Motor neuron (in vitro differentiated cells): ENCODE measurements around the gene BICRA. TPM values are rescaled to one million over a fixed set of nuclear protein-coding genes. Genes with fewer than 3 reads are reported as not detected.
"Not testable (repeated sequence)": the region's sequence is repeated elsewhere in the genome, so short reads cannot be mapped to it uniquely, and the experiment has no call there.

Source experiments
- ATAC-seq, 8 experiments: fragments of 200-7000 bp; cut with Tn5 transposase; replicated peaks in 6 of 8; 2 replicates each; pipeline ENCODE4 v1.8.0; 2021; ENCODE audit warnings: mild to moderate bottlenecking in 8 of 8, moderate library complexity in 8 of 8
- H3K27ac ChIP-seq, 2 donors: fragments of 250-450 bp; sonication (Bioruptor Pico); 2 replicates each; pipeline ENCODE4 v1.9.0; 2021; ENCODE audit warnings: antibody characterized with exemption in 2 of 2, mild to moderate bottlenecking in 2 of 2, moderate library complexity in 1 of 2
- H3K4me1 ChIP-seq, 2 donors: fragments of 250-450 bp; sonication (Bioruptor Pico); replicated peaks in 1 of 2; 2 replicates each; pipeline ENCODE4 v1.6.1; 2021; ENCODE audit warnings: antibody characterized with exemption in 2 of 2, mild to moderate bottlenecking in 2 of 2, moderate library complexity in 1 of 2
- H3K4me3 ChIP-seq, 5 donors: fragments of 250-450 bp; sonication (Bioruptor Pico); 2 replicates each; pipeline ENCODE4 v1.9.0; 2021; ENCODE audit warnings: antibody characterized with exemption in 5 of 5, mild to moderate bottlenecking in 5 of 5, moderate library complexity in 4 of 5
- WGBS, 10 experiments: fragments of 450-650 bp; shearing (Covaris generic); methylation state at CpG; one replicate each; pipeline ENCODE4 v1.0.0; 2022; 5-methylcytosine and 5-hydroxymethylcytosine counted together
- in situ Hi-C, 9 experiments: fragments of 400-800 bp; cut with MboI; loops; one replicate each; pipeline ENCODE4 v1.15.0; 2021; ENCODE audit warnings: low sequenced_read_pairs in 9 of 9, low pct_unique_long_range_greater_than_20kb in 2 of 9; ENCODE audit not compliant: unreplicated experiment in 9 of 9
- total RNA-seq, 8 experiments: library from RNA; unstranded; fragments of 300-600 nt; gene quantifications; 2 replicates each; pipeline versions ENCODE4 v1.2.3 to v1.2.4, GENCODE V29; 2022

The BICRA gene
- total RNA-seq, 8 experiments from 2014 or later, result 1.6 to 9.1 (median 5.5) TPM

DNA sequence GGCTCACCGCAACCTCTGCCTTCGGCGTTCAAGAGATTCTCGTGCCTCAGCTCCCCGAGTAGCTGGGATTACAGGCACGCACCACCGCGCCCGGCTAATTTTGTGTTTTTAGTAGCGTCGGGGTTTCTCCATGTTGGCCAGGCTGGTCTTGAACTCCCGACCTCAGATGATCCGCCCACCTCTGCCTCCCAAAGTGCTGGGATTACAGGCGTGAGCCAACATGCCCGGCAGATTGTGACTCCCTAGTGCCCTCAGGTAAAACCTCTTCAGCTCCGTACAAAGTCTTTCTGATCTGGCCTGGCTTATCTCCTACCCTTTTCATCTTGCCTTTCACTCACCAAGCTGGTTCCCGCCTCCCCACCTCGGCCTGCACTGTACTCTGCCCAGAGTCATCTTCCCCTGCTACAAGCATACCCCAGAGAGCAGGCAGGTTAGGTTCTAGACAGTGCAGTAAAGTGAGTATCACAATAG lies 15.0 kb downstream of the BICRA start:
- WGBS, 10 experiments, result 60 to 91% (median 76%) methylated on average over 1 to 11 of the region's 18 CpGs; no CpG with 5 or more reads in 2 of the 10 experiments
- Histone ChIP-seq H3K27ac (no peak overlapping the region), H3K4me1 (no peaks in the 10 kb centered on the region), H3K4me3 (no peak overlapping the region)
- no peak for ATAC-seq
- in situ Hi-C loops, result no loop called here

DNA sequence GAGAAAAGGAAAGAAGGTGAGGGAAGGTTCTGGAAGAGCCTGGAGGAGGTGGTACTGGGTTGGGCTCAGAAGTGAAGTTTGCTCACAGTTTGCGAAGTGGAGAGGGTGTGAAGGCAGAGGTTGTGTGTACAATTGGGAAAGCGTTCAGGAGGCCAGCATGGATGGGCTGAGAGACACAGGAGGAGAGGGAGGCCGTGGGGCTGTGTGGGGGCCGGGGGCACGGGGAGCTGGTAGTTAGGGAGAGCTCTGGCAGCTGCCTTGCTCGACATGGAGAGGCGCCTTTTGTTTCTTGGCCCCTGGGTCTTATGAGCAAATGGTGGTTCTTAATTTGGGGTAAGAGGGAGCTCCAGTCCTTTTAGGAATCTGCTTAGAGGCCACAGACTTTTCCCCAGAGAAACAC lies 16.7 kb downstream of the BICRA start:
- Histone ChIP-seq H3K4me1 (no peaks in the 10 kb centered on the region), H3K4me3 (no peak overlapping the region), H3K27ac (no peak overlapping the region)
- in situ Hi-C loops, result no loop called here
- no peak for ATAC-seq
- 80% methylated on average over 1 of the region's 7 CpGs; no CpG with 5 or more reads in 9 of the 10 experiments for WGBS, 10 experiments

DNA sequence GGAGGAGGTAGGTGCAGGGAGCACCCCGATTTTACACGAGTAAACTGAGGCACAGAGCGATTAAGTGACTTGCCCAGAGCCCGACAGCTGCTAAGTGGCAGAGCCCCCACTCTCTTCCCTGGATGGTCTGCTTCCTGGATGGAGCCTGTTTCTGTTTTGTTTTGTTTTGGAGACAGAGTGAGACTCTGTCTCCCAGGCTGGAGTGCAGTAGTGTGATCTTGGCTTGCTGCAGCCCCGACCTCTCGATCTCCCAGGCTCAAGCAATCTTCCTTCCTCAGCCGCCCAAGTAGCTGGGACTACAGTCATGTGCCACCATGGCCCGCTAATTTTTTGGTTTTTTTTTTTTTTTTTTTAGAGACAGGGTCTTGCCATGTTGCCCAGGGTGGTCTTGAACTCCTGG lies 17.3 kb downstream of the BICRA start:
- in situ Hi-C loops, result no loop called here
- ATAC-seq, result no peak
- WGBS, 10 experiments, result 68 to 100% (median 81%) methylated on average over 2 to 7 of the region's 8 CpGs; no CpG with 5 or more reads in 4 of the 10 experiments
- Histone ChIP-seq H3K27ac (no peak overlapping the region), H3K4me3 (no peak overlapping the region), H3K4me1 (no peaks in the 10 kb centered on the region)

DNA sequence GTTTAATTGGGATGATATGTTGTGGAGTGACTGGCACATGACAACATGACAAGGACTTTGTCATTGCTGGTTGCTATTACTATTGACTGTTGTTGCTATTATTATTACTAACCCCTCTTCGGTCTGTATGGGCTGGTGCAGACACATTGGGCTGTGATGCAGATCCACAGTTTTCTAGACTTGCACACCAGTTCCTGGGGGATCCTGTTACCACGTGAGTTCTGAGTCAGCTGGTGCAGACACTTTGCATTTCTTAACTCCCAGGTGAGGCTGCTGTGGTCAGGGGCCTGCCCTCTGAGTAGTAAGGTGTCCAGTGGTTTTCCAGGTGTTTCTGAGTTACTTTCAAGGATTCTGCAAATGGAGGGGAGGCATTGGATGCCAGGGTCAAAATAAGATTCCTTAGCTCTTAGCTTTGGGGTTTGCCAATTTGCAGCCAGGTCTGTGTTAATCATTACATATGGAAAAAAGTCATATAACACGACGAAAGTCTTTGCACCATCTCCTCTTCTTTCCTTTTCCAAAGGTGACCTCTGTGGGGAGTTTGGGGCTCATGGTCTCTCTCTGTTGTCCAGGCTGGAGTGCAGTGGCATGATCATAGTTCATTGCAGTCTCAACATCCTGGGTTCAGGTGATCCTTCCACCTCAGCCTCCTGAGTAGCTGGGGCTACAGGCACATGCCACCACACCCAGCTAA lies 19.3 kb downstream of the BICRA start:
- no peaks in the 10 kb centered on the region for H3K4me1 ChIP-seq
- H3K27ac ChIP-seq, result no peak overlapping the region
- in situ Hi-C loops, result no loop called here
- no peak overlapping the region for H3K4me3 ChIP-seq
- ATAC-seq, result no peak
- 80 to 100% (median 93%) methylated on average over 1 to 3 of the region's 4 CpGs; no CpG with 5 or more reads in 4 of the 10 experiments for WGBS, 10 experiments

DNA sequence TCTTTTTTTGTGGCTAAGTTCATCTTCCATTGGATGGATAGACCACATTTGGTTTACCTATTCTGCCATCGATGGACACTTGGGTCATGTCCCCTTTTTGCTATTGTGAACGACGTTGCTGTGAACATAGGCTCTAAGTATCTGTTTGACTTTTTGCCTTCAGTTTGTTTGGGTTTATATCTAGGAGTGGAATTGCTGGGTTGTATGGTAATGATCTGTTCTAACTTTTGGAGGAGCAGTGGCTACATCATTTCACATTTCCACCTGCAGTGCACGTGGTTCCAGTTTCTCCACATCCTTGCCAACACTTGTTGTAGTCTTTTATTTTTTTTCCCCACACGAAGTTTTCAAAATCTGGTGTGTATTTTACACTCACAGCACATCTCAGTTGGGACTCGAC lies 21.7 kb downstream of the BICRA start:
- ATAC-seq, result no peak
- WGBS, 10 experiments, result 79 to 100% (median 93%) methylated on average over 1 to 6 of the region's 6 CpGs; no CpG with 5 or more reads in 2 of the 10 experiments
- in situ Hi-C loops, result no loop called here
- Histone ChIP-seq H3K4me1 (no peaks in the 10 kb centered on the region), H3K27ac (no peak overlapping the region), H3K4me3 (no peak overlapping the region)

DNA sequence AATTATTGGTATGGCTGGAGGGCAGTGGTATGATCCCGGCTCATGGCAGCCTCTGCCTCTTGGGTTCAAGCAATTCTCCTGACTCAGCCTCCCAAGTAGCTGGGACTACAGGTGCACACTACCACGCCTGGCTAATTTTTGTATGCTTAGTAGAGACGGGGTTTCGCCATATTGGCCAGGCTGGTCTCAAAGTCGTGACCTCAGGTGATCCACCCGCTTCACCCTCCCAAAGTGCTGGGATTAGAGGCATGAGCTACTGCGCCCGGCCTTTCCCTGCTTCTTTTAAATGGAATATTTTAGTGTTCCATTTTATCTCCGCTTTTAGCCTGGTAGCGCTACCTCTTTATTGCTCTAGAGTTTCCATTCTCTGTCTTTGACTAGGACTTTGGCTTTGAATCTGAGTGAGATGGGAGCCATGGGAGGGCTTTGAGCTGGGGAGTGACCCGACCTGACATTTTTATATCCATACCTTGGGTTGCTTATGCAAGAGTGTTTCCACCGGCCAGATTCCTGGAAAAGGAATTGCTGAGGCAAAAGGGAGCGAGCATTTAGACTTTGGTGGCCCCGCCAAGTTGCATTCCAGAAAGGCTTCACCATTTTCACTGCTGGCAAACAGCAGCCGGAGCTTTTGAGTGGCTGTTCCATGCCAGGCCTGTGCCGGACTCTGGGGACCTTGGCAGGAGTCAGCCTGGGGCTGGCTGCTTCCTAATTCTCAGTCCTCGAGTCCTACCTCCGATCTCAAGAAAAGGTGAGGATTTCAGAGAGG lies 22.9 kb downstream of the BICRA start:
- Histone ChIP-seq H3K4me3 (no peak overlapping the region), H3K27ac (peak overlapping the region in 1 of 2 donors; percentile 23), H3K4me1 (no peaks in the 10 kb centered on the region)
- no peak for ATAC-seq
- in situ Hi-C loops, result no loop called here
- 50 to 100% (median 92%) methylated on average over 2 to 12 of the region's 18 CpGs; no CpG with 5 or more reads in 2 of the 10 experiments for WGBS, 10 experiments

DNA sequence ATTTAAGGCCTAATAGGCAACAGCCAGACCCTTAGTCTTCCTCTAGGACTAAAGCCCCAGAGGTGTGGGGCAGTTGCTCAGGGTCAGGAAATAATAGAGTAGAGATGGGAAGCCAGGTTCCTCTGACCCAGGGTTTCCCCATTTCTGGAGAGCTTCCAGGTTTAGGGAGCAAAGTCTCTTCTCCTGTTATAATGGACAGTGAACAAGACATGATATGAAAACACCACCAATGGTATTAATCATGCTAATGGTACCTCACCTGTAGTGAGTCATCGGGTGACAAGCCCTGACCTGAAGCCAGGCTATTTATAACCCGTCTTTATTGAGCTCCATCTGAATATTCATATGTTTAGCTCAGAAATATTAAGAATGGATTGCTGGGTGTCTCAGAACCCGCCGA lies 24.6 kb downstream of the BICRA start:
- peak in 4 of 8 experiments; percentile 45 to 83 (median 56) for ATAC-seq
- WGBS, 10 experiments, result 40 to 92% (median 80%) methylated on average over 1 to 2 of the region's 4 CpGs; no CpG with 5 or more reads in 7 of the 10 experiments
- H3K4me3 ChIP-seq, result no peak overlapping the region
- H3K4me1 ChIP-seq, result peaks cover 0 to 7% of the 10 kb centered on the region in 2 donors
- in situ Hi-C loops, result no loop called here
- no peak overlapping the region for H3K27ac ChIP-seq

DNA sequence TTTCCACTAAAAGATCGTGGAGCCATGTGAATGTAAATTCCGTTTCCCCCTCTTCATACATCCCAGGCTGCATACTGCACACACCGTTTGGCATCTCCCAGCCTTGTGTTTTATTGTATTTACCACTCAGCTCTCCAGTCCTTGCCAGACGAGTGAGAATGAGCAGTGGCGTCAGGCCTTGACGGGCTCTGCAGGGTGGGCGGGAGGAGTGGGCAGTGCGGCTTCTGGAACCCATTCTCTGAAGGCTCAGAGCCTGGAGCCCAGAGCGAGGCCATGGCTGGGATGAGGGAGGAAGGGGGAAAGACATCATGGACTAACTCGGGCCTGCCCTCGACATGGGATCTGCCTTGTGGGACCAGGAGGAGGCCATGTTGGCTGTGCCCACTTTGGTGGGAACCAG lies 25.1 kb downstream of the BICRA start:
- peak in 5 of 8 experiments; percentile 12 to 50 (median 18) for ATAC-seq
- 40% methylated on average over 1 of the region's 11 CpGs; no CpG with 5 or more reads in 9 of the 10 experiments for WGBS, 10 experiments
- no peak overlapping the region for H3K27ac ChIP-seq
- H3K4me3 ChIP-seq, result no peak overlapping the region
- H3K4me1 ChIP-seq, result peaks cover 0 to 7% of the 10 kb centered on the region in 2 donors
- in situ Hi-C loops, result no loop called here

DNA sequence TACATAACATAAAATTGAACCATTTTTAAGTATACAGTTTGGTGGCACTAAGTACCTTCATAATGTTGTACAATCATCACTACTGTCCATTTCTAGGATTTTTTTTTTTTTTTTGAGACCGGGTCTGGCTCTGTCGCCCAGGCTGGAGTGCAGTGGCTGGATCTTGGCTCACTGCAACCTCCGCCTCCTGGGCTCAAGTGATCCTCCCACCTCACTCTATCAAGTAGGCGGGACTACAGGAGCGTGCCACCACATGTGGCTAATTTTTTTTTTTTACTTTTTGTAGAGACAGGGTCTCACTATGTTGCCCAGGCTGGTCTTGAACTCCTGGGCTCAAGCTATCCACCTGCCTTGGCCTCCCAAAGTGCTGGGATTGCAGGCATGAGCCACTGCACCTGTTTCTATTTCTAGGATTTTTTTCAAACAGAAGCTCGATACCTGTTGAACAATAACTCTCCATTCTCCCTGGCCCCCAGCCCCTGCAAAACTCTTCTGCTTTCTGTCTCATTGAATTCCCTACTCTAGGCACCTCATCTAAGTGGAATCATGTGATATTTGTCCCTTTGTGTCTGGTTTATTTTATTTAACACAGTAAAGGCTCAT lies 26.3 kb downstream of the BICRA start:
- H3K4me1 ChIP-seq, in situ Hi-C loops, H3K27ac ChIP-seq, H3K4me3 ChIP-seq, ATAC-seq: not testable (repeated sequence)
- WGBS, 10 experiments, result 41 to 100% (median 80%) methylated on average over 1 to 4 of the region's 6 CpGs; no CpG with 5 or more reads in 3 of the 10 experiments

DNA sequence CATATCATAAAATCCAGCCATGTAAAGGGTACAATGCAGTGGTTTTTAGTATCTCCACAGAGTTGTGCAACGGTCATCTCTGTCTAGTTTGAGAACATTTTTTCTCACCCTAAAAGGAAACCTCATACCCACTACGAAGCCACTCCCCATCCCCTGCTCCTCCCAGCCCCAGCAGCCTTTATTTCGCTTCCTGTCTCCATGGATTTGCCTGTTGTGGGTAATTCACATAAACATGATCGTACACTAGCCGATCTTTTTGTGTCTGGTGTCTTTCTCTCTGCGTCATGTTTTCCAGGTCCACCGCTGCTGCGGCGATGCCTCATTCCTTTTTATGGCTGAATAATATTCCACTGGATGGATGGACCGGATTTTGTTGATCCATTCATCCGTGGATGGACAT lies 28.6 kb downstream of the BICRA start:
- Histone ChIP-seq H3K4me3 (no peak overlapping the region), H3K4me1 (peaks cover 0 to 7% of the 10 kb centered on the region in 2 donors), H3K27ac (peak overlapping the region in 1 of 2 donors; percentile 12)
- WGBS, 10 experiments, result 73 to 100% (median 97%) methylated on average over 1 to 8 of the region's 11 CpGs; no CpG with 5 or more reads in 2 of the 10 experiments
- in situ Hi-C loops, result no loop called here
- no peak for ATAC-seq

DNA sequence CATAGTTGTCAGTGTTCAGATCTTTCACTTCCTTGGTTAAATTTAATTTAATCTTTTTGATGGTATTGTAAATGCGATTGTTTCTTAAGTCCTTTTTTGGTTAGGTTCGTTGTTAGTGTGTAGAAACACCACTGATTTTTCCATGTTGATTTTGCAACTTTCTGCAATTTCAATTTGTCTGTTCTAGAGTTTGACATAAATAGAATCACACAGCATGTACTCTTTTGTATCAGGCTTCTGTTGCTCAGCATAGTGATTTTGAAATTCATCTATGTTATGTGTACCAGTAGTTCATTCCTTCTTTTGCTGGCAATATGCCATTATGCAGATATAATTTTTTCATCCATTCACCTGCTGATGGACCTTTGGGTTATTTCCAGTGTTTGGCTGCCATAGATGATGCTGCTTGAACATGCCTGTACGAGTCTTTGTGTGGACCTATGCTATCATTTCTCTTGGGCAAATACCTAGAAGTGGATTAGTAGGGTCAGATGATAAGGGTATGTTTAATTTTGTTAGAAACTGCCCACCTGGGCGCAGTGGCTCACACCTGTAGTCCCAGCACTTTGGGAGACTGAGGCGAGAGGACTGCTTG lies 33.1 kb downstream of the BICRA start:
- in situ Hi-C loops, result no loop called here
- no peak overlapping the region for H3K4me3 ChIP-seq

DNA sequence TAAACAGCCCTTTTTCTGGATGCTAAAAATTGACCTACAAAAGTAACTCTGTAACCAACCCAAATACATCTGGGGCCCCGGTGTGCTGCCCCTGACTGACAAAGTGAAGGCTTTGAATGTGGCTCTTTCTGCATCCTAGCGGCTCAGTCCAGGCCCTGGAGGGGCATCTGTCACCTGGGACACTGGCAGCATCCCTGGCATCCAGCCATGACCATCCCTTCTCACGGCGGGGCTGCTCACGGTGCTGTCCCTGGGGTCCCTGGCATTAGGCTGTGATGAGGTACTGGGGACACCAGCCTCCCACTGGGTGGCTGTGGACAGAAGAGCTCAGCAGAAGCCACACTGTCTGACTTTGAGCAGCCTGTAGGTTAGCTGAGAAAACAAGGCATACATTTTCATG lies 34.3 kb downstream of the BICRA start:
- in situ Hi-C loops, result no loop called here
- ATAC-seq, result peak in 1 of 8 experiments; percentile 10
- H3K27ac ChIP-seq, result no peak overlapping the region
- H3K4me1 ChIP-seq, result peaks cover 0 to 10% of the 10 kb centered on the region in 2 donors
- 50 to 100% (median 86%) methylated on average over 1 to 2 of the region's 5 CpGs; no CpG with 5 or more reads in 6 of the 10 experiments for WGBS, 10 experiments
- no peak overlapping the region for H3K4me3 ChIP-seq

More for the DNA sequence above, 33.1 kb downstream of the BICRA start:
- no peak overlapping the region for H3K27ac ChIP-seq
- peaks cover 0 to 16% of the 10 kb centered on the region in 2 donors for H3K4me1 ChIP-seq
- ATAC-seq, result no peak
- WGBS, 10 experiments, result 72 to 100% (median 90%) methylated on average over 2 to 5 of the region's 5 CpGs
